ENCODE measurements around the gene PRPF40A.

PRPF40A gene

DNA sequence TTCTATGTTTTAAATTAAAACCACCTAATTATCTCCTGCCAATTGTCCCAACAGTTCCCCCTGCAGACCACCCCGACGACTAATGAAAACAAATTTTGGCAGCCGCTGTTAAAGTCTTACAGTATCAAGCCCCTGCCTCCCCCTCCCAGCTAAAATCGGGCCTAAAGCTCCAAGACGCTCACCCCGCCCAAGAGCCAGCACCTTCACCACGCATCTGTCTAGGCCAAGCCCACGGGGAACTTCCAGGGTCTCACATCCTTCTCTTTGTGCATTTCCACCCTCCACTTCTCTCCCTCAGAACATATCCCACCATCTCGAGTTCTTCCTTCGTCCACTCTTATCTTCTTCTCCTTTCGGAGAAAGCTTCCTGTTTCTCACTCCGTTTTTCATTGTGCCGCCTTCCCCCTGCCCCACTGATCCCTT is 445 bp downstream of the PRPF40A start:
- peak; percentile 58 for DNase-seq

- peak; percentile 67 for DNase-seq
Observed at GRCh38 chr2:152715854-152716428, 1.3 kb downstream of the PRPF40A start.

DNA sequence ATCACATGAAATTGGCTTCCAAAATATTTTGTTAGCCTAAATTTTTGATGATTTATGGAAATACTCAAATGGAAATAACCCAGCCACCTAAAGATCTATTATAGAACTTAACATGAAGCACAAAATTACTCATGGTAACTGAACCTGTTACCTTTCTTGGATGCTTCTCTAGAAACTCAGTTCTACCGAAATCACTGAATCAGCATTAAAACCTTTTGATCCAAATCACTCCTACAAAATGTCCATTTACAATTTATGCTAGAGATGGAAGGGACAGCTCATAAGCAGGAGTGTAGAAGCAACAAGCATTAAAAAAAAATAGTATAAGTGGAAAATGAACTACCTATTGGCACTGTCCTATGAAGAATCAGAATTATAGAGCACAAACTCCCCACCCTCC is 2.1 kb downstream of the PRPF40A start:
- no peak for DNase-seq

- no peak for DNase-seq
Observed at GRCh38 chr2:152710713-152711112, 6.5 kb downstream of the PRPF40A start.

DNA sequence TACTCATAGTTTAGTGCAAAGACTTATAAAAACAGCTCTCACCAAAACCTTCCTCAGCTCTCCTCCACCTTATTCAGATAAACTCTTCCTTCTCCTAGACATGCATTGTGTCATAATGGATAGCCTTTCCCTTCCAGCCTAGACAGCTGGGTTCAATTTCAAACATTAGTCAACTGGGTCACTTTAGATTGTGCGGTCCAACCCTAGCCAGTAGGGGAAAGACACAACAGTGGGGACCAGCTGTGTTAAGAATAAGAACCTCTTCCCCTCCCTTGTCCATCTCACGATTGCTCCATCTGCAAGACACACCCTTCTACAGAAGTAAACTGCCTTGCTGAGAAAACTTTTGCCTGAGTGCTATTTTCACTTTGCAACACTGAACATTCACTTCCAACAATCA is 8.5 kb downstream of the PRPF40A start:
- DNase-seq, result no peak

DNA sequence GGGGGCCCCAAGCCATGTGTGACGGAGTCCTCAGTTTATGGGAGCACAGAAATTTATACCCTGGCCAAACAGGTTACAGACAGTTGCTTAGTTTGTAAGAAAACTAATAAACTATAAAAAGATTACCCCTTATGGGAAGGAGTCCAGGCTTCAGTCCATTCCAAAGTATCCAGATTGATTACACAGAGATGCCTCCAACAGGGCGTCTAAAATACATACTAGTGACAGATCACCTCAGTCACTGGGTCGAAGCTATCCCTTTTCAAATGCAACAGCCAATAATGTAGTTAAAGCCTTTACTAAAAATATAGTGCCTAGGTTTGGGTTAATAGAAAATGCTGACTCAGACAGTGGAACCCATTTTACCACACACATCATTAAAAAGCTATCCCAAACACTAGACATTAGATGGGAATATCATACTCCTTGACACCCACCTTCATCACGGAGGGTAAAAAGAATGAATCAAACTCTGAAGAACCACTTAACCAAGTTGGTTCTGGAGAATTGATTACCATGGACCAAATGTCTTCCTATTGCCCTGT is 10.7 kb downstream of the PRPF40A start:
- DNase-seq, result no peak

DNA sequence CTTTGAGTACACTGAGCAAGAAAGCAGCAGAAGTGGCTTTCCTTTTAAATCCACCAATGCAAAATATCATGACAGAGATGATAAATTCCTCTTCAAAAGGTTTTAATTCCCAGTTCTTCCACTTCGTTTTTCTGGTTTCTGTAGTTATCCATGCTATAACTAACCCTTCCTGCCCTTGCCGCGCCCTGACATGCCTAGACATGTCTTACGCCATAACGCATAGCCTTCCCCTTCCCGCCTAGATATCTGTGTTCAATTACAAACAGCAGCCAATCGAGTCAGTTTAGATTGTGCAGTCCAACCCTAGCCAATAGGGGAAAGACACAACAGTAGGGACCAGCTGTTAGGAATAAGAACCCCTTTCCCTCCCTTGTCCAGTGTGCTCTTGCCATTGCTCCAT is 16.1 kb downstream of the PRPF40A start:
- DNase-seq, result no peak

DNA sequence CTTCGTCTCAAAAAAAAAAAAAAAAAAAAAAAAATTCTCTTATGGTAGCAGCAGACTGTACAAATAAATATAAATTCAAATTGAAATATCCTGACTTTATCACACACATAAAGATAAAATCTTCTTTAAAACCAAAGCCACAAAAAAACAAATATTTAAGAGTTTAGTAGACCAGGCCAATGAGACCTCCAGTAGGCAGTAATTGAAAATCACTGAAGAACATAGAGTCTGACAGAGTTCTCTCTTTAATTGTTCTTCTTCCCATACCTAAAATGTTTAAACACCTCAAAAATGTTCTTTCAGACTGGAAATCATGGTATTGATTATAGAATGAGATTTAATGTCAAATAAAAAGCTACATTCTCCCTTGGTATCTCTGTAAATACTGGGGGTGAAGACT is 20.8 kb downstream of the PRPF40A start:
- DNase-seq, result no peak

- no peak for DNase-seq
Observed at GRCh38 chr2:152695763-152696162, 21.5 kb downstream of the PRPF40A start.

DNA sequence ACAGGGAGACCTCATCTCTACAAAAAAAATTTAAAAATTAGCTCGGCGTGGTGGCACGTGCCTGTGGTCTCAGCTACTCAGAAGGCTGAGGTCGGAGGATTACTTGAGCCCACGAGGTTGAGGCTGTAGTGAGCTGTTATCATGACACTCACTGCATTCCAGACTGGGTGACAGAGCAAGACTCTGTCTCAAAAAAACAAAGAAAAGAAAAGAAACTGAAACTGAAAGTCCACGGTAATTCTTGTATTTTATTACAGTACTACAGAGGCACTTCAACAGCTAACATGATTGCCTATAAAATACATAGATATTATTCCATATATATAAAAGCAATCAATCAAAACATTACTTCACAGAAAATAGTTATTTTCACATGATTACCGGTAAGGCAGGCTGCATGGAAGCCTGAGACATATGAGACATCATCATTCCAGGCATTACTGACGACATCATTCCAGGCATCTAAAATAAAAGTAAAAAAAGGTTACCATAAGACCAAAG is 23.1 kb downstream of the PRPF40A start:
- peak; percentile 56 for DNase-seq

DNA sequence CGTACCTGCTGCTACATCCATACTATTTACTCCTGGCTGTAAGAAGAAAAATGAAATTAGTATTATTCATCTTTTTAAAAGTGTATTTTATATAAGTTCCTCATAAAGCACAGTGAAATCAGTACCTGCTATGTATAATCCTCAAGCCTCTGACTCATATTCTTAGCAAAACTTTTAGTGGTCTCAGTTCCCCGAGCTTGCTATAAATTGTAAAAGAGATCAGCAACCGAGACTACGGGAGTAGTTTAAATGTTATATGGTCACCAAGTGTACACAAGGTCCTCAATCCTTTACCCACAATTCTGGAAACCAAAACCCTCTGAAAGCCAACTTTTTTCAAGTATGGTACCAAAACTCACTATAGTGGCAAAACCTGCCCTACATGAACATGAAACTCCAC is 24.2 kb downstream of the PRPF40A start:
- DNase-seq, result no peak

DNA sequence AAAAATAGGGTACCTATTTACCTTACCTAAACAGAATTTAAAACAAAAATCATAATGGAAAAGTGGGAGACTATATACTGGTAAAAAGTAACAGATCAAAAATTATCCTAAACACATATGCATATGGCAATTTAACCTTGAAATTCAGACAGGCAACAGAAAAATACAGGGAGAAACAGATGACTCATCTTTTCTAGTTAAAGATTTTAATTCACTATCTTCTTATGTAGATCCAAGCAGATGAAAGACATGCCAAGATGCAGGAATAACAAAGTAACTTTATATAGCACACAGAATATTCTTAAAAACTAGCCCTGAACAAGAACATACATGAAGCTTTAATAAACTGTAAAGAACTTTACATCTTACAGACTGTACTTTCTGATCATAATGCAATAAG is 30.9 kb downstream of the PRPF40A start:
- no peak for DNase-seq

DNA sequence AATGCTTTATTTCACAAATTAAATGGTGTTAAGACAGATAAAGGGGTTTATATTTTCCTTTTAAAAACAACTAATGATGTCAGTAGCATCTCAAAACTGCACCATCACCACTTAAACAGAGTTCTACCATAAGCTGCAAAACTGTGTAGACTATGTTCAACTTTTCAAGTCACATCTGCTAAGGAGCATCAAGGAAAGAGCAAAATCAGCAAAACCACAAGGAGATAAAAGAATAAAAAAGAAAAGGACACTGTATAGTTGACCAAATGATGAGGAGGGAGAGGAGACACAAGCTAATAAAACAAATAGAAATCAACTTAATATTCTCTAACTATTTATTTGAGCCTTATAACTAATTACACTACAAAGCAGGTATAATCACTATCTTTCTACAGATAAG is 33.9 kb downstream of the PRPF40A start:
- DNase-seq, result no peak

DNA sequence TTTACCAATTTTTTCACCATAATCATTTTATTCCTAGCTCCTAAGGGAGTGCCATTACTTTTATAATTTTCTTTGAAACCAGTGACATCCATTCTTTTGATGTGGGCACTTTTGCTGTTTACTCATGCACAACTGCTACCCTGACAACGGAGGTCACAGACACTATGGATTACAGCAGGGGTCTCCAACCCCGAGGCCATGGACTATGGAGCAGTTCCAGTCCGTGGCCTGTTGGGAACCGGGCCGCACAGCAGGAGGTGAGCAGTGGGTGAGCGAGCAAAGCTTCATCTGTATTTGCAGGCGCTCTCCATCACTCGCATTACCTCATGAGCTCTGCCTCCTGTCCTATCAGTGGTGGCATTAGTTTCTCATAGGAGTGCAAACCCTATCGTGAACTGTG is 34.6 kb downstream of the PRPF40A start:
- no peak for DNase-seq

DNA sequence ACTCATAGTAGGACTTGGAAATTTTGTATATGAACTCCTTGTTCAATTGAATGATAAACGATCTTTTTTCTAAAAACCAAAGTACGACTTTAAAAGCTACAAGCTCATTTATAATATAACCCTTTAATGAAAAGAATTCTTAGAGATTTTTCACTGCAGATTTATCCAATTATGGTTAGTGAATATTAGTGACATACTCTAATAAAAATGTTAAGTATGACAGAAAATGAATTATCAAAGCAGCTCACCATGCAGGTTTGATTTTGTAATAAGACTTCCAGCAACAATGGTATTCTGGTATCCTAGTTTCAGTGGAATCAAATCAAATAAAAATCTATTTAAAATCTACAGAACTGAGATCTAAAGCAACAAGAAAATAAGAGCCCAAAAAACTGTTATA is 38.5 kb downstream of the PRPF40A start:
- no peak for DNase-seq

- no peak for DNase-seq
Observed at GRCh38 chr2:152676461-152676860, 40.8 kb downstream of the PRPF40A start.

DNA sequence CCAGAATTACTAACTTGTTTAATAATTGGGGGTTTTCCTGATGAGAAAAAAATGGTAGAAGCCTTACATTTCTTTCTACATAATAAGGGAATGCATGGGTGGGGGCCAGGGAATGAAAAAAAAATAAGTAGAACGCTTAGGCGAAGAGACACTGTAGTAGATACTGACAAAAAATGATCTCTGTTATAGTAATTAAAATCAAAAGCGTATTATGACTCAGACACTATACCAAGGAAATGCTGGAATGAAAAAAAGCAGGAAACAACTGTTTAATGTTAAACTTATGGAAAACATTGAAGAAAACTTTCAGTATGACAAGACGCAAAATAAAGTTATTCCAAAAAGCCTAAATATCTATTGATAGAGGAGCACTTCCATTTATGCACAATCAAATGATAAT is 42.9 kb downstream of the PRPF40A start:
- no peak for DNase-seq

DNA sequence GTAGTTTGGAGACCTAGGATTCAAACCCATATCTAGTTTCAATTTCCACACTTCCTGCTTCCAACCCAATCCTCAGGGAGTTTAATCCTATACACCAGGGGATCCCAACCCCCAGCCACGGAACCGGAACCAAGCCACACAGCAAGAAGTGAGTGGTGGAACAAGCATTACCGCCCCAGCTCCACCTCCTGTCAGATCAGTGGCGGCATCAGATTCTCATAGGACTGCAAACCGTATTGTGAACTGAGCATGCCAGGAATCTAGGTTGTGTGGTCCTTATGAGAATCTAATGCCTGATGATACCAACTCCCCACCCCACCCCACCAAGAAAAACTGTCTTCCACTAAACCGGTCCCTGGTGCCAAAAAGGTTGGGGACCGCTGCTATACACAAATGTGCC is 52.5 kb downstream of the PRPF40A start:
- DNase-seq, result no peak

- DNase-seq, result no peak
Observed at GRCh38 chr2:152661076-152661475, 56.2 kb downstream of the PRPF40A start.

DNA sequence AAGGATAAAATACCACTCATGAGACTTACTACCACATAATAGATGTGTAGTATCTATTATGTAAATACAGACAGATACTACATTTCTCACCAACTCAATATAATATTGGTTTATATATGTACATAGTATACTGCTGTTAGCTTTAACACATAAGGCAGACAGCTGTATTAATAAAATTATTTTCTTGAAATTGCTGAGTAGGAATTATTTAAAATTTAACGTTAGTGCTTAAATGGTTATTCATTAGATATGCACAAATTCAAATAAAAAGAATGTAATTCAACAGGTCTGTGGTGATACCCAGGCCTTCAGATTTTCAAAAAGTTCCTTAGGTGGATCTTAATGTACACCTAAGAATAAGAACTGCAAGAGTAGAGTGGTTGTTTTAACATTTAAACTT is 59.0 kb downstream of the PRPF40A start:
- DNase-seq, result no peak

GRCh38 chr2:152657043-152657442 is 60.2 kb downstream of the PRPF40A start:
- DNase-seq, result no peak

DNA sequence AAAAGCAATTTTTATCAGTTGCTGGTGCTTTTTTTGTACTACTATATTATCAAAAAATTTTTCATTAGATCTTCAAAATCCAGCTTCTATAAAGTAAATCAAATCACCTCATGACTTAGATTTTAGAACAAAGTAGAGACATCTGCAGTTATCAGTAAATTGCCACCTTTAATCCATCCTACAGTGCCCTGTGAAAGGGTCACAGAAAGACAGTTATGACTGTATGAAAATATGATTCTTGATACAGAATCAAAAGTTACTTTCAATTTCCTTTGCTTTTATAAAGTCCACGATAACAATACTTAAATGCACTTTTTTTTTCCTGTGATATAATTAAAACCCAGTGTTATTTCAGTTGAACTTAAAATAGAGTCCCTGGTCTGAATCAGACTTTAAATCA is 61.4 kb downstream of the PRPF40A start:
- DNase-seq, result no peak

DNA sequence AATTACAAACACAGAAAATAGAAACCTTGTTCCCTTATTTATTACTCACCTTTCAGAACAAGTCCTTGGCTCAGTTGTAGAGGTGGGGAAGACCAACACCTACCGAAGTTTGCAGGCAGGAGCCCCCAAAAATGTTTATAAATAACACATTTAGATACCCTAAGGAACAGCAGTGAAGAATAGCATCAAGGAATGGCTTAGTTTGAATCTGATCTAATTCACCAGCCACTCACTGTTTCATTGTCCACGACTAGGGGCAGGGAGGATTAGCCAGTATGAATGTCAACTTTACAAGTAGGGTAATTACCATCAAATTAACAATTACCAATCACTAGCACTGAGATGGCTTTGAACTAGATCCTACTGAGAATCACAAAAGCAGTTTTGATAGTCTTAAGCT is 65.4 kb downstream of the PRPF40A start:
- no peak for DNase-seq

- DNase-seq, result no peak
Observed at GRCh38 chr2:152650768-152651371, 66.4 kb downstream of the PRPF40A start.

DNA sequence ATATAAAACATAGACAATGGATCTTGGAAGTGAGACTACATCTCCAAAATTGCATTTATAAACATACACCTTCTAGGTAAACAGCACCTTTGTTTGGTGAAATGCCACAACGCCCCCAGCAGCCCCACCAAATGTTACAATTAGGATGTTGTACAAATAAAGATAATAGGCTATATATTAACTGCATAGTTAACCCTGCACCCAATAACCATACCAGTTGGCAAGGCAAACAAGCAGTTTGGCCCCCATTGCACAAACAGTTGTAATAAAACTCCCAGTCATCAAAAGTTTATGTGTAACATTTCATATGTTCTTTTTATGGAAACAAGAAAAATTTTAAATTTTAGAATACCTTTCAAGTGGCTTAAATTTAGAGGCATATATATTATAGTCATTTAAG is 67.3 kb downstream of the PRPF40A start:
- no peak for DNase-seq

Measured in activated CD4-positive, alpha-beta T cell treated with anti-CD3 and anti-CD28 coated beads for 48 hours (primary cell).